DND-41 (cell line): ENCODE data around the gene OR2V2.

Experiments
- EZH2 ChIP-seq: IDR thresholded peaks from 3 replicates; pipeline ENCODE4 v1.6.1; 2012; ENCODE audit warnings: borderline replicate concordance, low read depth, mild to moderate bottlenecking, moderate library complexity, low read length, inconsistent platforms; ENCODE audit not compliant: severe bottlenecking
- TF ChIP-seq, protein P1 (sequence below): IDR thresholded peaks from 2 replicates; pipeline ENCODE4 v1.5.1; 2012; ENCODE audit warnings: borderline replicate concordance, low read length, moderate library complexity, mild to moderate bottlenecking; ENCODE audit not compliant: poor library complexity, severe bottlenecking; ENCODE audit errors: extremely low read depth

- TF ChIP-seq EZH2: no peak
- TF ChIP-seq, protein P1, sequence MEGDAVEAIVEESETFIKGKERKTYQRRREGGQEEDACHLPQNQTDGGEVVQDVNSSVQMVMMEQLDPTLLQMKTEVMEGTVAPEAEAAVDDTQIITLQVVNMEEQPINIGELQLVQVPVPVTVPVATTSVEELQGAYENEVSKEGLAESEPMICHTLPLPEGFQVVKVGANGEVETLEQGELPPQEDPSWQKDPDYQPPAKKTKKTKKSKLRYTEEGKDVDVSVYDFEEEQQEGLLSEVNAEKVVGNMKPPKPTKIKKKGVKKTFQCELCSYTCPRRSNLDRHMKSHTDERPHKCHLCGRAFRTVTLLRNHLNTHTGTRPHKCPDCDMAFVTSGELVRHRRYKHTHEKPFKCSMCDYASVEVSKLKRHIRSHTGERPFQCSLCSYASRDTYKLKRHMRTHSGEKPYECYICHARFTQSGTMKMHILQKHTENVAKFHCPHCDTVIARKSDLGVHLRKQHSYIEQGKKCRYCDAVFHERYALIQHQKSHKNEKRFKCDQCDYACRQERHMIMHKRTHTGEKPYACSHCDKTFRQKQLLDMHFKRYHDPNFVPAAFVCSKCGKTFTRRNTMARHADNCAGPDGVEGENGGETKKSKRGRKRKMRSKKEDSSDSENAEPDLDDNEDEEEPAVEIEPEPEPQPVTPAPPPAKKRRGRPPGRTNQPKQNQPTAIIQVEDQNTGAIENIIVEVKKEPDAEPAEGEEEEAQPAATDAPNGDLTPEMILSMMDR: no peak
Measured at GRCh38 chr5:181100121-181100875, 47.1 kb upstream of the OR2V2 start.
